GM18951 (cell line): Measurements from ENCODE around the gene CHIT1.

Source experiments
- POLR2A ChIP-seq: IDR thresholded peaks from 4 replicates; pipeline ENCODE4 v1.6.1; 2011; ENCODE audit warnings: mild to moderate bottlenecking; ENCODE audit not compliant: insufficient read length, insufficient read depth; ENCODE audit errors: extremely low read depth
- in situ Hi-C: fragments of 300-500 bp; cut with MboI; formaldehyde crosslinking; loops from one replicate; pipeline ENCODE4 v1.12.0; 2022; ENCODE audit warnings: low sequenced_read_pairs, mixed read lengths, inconsistent platforms; ENCODE audit not compliant: unreplicated experiment

CHIT1 gene

GRCh38 chr1:203217139-203217655 lies 12.3 kb downstream of the CHIT1 start:
- in situ Hi-C loops: loop anchor here (5.0 to 10.0 kb wide), 2 partner anchors 45 to 182 kb away; no protein-coding TSS in a partner anchor

GRCh38 chr1:203216274-203217138 lies 13.0 kb downstream of the CHIT1 start:
- no peak for TF ChIP-seq POLR2A

More at GRCh38 chr1:203217139-203217655, 12.3 kb downstream of the CHIT1 start:
- no peak for TF ChIP-seq POLR2A

GRCh38 chr1:203215573-203215972 lies 13.9 kb downstream of the CHIT1 start:
- in situ Hi-C loops: loop anchor here (5.0 to 10.0 kb wide), 2 partner anchors 43 to 181 kb away; no protein-coding TSS in a partner anchor
- no peak for TF ChIP-seq POLR2A

More at GRCh38 chr1:203216274-203217138, 13.0 kb downstream of the CHIT1 start:
- in situ Hi-C loops: loop anchor here (5.0 to 10.0 kb wide), 2 partner anchors 44 to 182 kb away; no protein-coding TSS in a partner anchor

DNA sequence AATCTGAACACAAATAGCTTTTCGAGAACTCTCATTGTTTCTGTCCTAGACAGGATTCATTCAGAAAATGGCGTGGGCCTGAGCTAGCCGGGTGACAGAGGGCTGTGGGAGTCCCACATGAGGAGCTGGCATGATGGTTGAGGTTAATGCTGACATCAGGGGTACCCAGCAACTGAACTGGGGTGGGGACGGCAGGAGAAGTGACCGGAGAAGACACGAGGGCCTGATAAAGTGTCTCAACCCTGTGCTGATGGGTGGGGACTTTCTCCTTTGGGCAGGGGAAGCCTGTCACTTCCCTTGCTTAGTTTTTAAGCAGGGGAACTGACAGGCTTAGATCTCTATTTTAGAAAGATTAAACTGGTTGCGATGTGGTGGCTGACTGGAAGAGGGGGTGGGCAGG lies 14.6 kb downstream of the CHIT1 start:
- TF ChIP-seq POLR2A: no peak
- in situ Hi-C loops: loop anchor here (5.0 to 10.0 kb wide), 2 partner anchors 43 to 180 kb away; no protein-coding TSS in a partner anchor

- in situ Hi-C loops: loop anchor here (10.0 kb wide), 1 partner anchor 178 kb away; no protein-coding TSS in a partner anchor
- no peak for TF ChIP-seq POLR2A
Observed at GRCh38 chr1:203213126-203213525, 16.3 kb downstream of the CHIT1 start.

DNA sequence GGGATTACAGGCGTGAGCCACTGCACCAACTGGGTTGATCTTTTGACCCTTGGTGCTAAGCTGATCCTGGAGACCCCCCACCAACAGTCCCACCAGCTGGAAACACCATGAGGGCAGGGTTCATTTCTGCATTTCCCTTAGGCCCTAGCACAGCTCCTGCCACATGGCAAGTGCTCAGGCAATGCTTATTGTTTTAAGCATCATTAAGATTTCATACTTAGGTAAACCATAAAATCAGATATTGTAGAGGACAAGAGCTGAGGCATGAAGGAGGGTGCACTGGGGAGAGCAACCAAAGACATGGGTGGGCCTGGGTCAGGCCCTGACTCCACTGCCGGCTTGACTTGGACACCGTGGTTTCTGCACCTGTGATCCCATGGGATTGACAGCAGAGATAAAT lies 17.7 kb downstream of the CHIT1 start:
- in situ Hi-C loops: loop anchor here (10.0 kb wide), 1 partner anchor 177 kb away; no protein-coding TSS in a partner anchor
- no peak for TF ChIP-seq POLR2A

GRCh38 chr1:203210988-203211387 lies 18.5 kb downstream of the CHIT1 start:
- no peak for TF ChIP-seq POLR2A
- in situ Hi-C loops: loop anchor here (10.0 kb wide), 1 partner anchor 176 kb away; no protein-coding TSS in a partner anchor

- in situ Hi-C loops: loop anchor here (10.0 kb wide), 1 partner anchor 176 kb away; no protein-coding TSS in a partner anchor
- TF ChIP-seq POLR2A: no peak
Observed at GRCh38 chr1:203210350-203210749, 19.1 kb downstream of the CHIT1 start.

DNA sequence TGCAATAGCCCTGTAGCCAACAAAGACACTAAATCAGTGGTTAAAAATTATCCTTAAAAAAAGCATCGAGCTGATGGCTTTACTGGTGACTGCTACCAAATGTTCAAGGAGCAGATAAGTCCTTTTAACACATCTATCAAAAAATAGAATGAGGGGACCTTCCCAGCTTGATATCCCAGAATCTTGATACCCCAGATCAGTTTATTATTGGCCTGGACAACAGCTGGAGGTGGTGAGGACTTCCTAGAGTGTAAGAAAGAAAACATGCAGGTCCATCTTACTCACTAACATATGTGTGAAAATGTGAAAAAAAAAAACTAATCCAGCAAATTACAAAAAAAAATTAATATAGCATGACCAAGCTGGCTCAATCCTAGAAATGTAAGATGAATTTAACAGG lies 21.3 kb downstream of the CHIT1 start:
- in situ Hi-C loops: no loop called here

DNA sequence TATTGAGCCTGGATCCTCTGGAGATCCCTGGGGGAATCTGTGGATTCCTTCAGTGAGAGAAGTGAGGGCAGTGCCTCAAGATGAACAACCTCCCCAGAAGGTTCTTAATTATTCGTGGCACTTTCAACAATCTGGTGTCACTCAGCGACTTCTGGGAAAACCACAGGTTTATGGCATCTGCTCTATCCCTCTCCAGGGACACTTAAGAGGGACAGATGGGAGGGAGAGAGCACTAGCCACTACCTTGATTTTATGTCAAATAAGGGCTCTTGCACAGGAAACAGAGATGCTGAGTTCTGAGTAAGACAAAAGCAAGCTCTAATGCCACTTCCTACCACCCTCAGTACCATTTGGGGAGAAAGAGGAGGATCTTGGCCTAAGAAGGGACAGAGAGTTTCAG lies 21.7 kb downstream of the CHIT1 start:
- TF ChIP-seq POLR2A: no peak
- in situ Hi-C loops: no loop called here

More for the DNA sequence above, 21.3 kb downstream of the CHIT1 start:
- no peak for TF ChIP-seq POLR2A

GRCh38 chr1:203206129-203206687 lies 23.3 kb downstream of the CHIT1 start:
- no peak for TF ChIP-seq POLR2A
- in situ Hi-C loops: no loop called here

- in situ Hi-C loops: no loop called here
- TF ChIP-seq POLR2A: no peak
Observed at GRCh38 chr1:203204756-203205155, 24.7 kb downstream of the CHIT1 start.
